NCI-H2029 treated with DMSO at 0.1 percent for 48 hours (cell line): ENCODE measurements around the gene GCAT.

Experiments used
- DNase-seq: peaks from one replicate; lab custom pipeline; 2025; lab: John Stamatoyannopoulos, UW

GCAT gene

GRCh38 chr22:37807410-37808293, at the start of gene GCAT:
Gene GCAT, plus strand, starts transcription at chr22:37807934. Its CDS starts 34 bp downstream, at chr22:37807968.
- peak; percentile 75 for DNase-seq

GRCh38 chr22:37758694-37759093, 49.0 kb upstream of the GCAT start:
- no peak for DNase-seq

- no peak for DNase-seq
These were observed 48.5 kb upstream of the GCAT start for GRCh38 chr22:37759281-37759680.

GRCh38 chr22:37760152-37760551, 47.6 kb upstream of the GCAT start:
- DNase-seq = no peak

GRCh38 chr22:37762389-37762836, 45.3 kb upstream of the GCAT start:
- no peak for DNase-seq

GRCh38 chr22:37763012-37763411, 44.7 kb upstream of the GCAT start:
- no peak for DNase-seq

- DNase-seq = no peak
These were observed 44.1 kb upstream of the GCAT start for GRCh38 chr22:37763652-37764051.

- DNase-seq = no peak
These were observed 43.1 kb upstream of the GCAT start for GRCh38 chr22:37764622-37765021.

- no peak for DNase-seq
These were observed 42.2 kb upstream of the GCAT start for GRCh38 chr22:37765498-37765897.

- DNase-seq = no peak
These were observed 41.7 kb upstream of the GCAT start for GRCh38 chr22:37765953-37766576.

GRCh38 chr22:37768273-37768672, 39.5 kb upstream of the GCAT start:
- DNase-seq = no peak

GRCh38 chr22:37769056-37769455, 38.7 kb upstream of the GCAT start:
- DNase-seq = no peak

- DNase-seq = no peak
These were observed 36.7 kb upstream of the GCAT start for GRCh38 chr22:37771081-37771480.

- DNase-seq = no peak
These were observed 35.9 kb upstream of the GCAT start for GRCh38 chr22:37771702-37772427.

GRCh38 chr22:37774728-37775127, 33.0 kb upstream of the GCAT start:
- DNase-seq = no peak

- DNase-seq = no peak
These were observed 31.7 kb upstream of the GCAT start for GRCh38 chr22:37775785-37776638.

GRCh38 chr22:37776639-37777005, 31.1 kb upstream of the GCAT start:
- no peak for DNase-seq

- DNase-seq = peak; percentile 36
These were observed 30.5 kb upstream of the GCAT start for GRCh38 chr22:37777122-37777687.

- DNase-seq = no peak
These were observed 29.2 kb upstream of the GCAT start for GRCh38 chr22:37778370-37779009.

- DNase-seq = no peak
These were observed 26.2 kb upstream of the GCAT start for GRCh38 chr22:37781434-37782059.
